Esophagus squamous epithelium (tissue), 5 donors: ENCODE results near the gene RHBDD1. TPM values are rescaled to one million over a fixed set of nuclear protein-coding genes. Genes with fewer than 3 reads are reported as not detected.

ENCODE experiments used
- DNase-seq: peaks from one replicate; lab custom pipeline; 2025; lab: John Stamatoyannopoulos, UW
- H3K27ac ChIP-seq, 4 donors: fragments of 200-600 bp; sonication (generic); one replicate each; pipeline ENCODE4 v1.5.1; 2016 to 2019; ENCODE audit warnings: mild to moderate bottlenecking in 1 of 4
- H3K27me3 ChIP-seq, 4 donors: fragments of 200-600 bp; sonication (generic); 1 replicate in 3 of 4; 2 replicates in 1 of 4; pipeline versions ENCODE4 v1.5.1 to v1.6.0; 2017 to 2021; ENCODE audit warnings: antibody characterized with exemption in 1 of 4
- H3K36me3 ChIP-seq, 3 donors: fragments of 200-600 bp; sonication (generic); one replicate each; pipeline ENCODE4 v1.5.1; 2016 to 2019
- H3K4me1 ChIP-seq, 3 donors: fragments of 200-600 bp; sonication (generic); one replicate each; pipeline ENCODE4 v1.5.1; 2017 to 2019
- H3K4me3 ChIP-seq, 4 donors: fragments of 200-600 bp; sonication (generic); 1 replicate in 3 of 4; 2 replicates in 1 of 4; pipeline ENCODE4 v1.5.1; 2016 to 2019; ENCODE audit warnings: mild to moderate bottlenecking in 2 of 4, moderate library complexity in 1 of 4
- H3K9me3 ChIP-seq, 3 donors: fragments of 200-600 bp; sonication (generic); one replicate each; pipeline ENCODE4 v1.5.1; 2016 to 2019
- CTCF ChIP-seq, 6 experiments: fragments of 450-650 bp in 4 of 6; fragments of 200-600 bp in 2 of 6; sonication (generic) in 2 of 6; IDR thresholded peaks; one replicate each; pipeline ENCODE4 v1.5.1; 2016 to 2019; ENCODE audit warnings: antibody characterized with exemption in 6 of 6, mild to moderate bottlenecking in 4 of 6, moderate library complexity in 4 of 6
- POLR2A ChIP-seq, 4 donors: fragments of 450-650 bp; IDR thresholded peaks; one replicate each; pipeline ENCODE4 v1.6.1; 2017; ENCODE audit warnings: antibody characterized with exemption in 4 of 4, mild to moderate bottlenecking in 4 of 4, moderate library complexity in 3 of 4
- WGBS, 2 donors: methylation state at CpG; one replicate each; pipeline ENCODE4 v1.1.5; 2018; 5-methylcytosine and 5-hydroxymethylcytosine counted together
- intact Hi-C: fragments of 100-400 bp; cut with DNase I; formaldehyde crosslinking; loops from one replicate; pipeline ENCODE4 v1.15.0; 2022
- total RNA-seq, 4 donors: library from RNA; depleted of rRNA; stranded (reverse); fragments of >200 nt; gene quantifications; one replicate each; pipeline ENCODE4 v1.1.0, GENCODE V29; 2016
- donor health status: DM: yes; HTN: yes; CAD: no.

RHBDD1 gene
- total RNA-seq, 4 donors from 2014 or later: 6.8 to 14.4 (median 10.3) TPM

GRCh38 chr2:227007148-227007547, 171.3 kb downstream of the RHBDD1 start:
- WGBS, 2 donors: 72 to 80% methylated on average over 8 to 9 of the region's 9 CpGs
- H3K36me3 ChIP-seq: no peaks in the 10 kb centered on the region
- H3K4me3 ChIP-seq: no peak overlapping the region
- H3K27me3 ChIP-seq: no peaks in the 10 kb centered on the region
- H3K27ac ChIP-seq: no peak overlapping the region
- DNase-seq: no peak
- intact Hi-C loops: no loop called here
- H3K9me3 ChIP-seq: no peaks in the 10 kb centered on the region
- no peaks in the 10 kb centered on the region for H3K4me1 ChIP-seq
- TF ChIP-seq CTCF (IDR thresholded peaks at IDR 0.05): no peak
- no peak for TF ChIP-seq POLR2A (IDR thresholded peaks at IDR 0.05)

- Histone ChIP-seq H3K36me3 (no peaks in the 10 kb centered on the region), H3K27me3 (no peaks in the 10 kb centered on the region), H3K4me3 (no peak overlapping the region), H3K4me1 (no peaks in the 10 kb centered on the region), H3K27ac (no peak overlapping the region), H3K9me3 (no peaks in the 10 kb centered on the region)
- DNase-seq: no peak
- TF ChIP-seq POLR2A (IDR thresholded peaks at IDR 0.05) (no peak), CTCF (IDR thresholded peaks at IDR 0.05) (no peak)
- intact Hi-C loops: no loop called here
- 89 to 93% methylated on average over 12 to 16 of the region's 17 CpGs for WGBS, 2 donors
Observed at GRCh38 chr2:227007940-227008339, 172.1 kb downstream of the RHBDD1 start.

- H3K9me3 ChIP-seq: no peaks in the 10 kb centered on the region
- DNase-seq: no peak
- no peaks in the 10 kb centered on the region for H3K4me1 ChIP-seq
- no peaks in the 10 kb centered on the region for H3K27me3 ChIP-seq
- WGBS, 2 donors: 41 to 45% methylated on average over 3 of the region's 3 CpGs
- no peaks in the 10 kb centered on the region for H3K36me3 ChIP-seq
- H3K4me3 ChIP-seq: no peak overlapping the region
- no peak overlapping the region for H3K27ac ChIP-seq
- intact Hi-C loops: no loop called here
- TF ChIP-seq POLR2A (IDR thresholded peaks at IDR 0.05) (no peak), CTCF (IDR thresholded peaks at IDR 0.05) (no peak)
Observed at GRCh38 chr2:227010433-227010832, 174.6 kb downstream of the RHBDD1 start.

- H3K27me3 ChIP-seq: no peaks in the 10 kb centered on the region
- DNase-seq: no peak
- intact Hi-C loops: no loop called here
- H3K9me3 ChIP-seq: no peaks in the 10 kb centered on the region
- 83 to 84% methylated on average over 6 to 9 of the region's 9 CpGs for WGBS, 2 donors
- H3K4me1 ChIP-seq: no peaks in the 10 kb centered on the region
- TF ChIP-seq CTCF (IDR thresholded peaks at IDR 0.05) (no peak), POLR2A (IDR thresholded peaks at IDR 0.05) (no peak)
- no peaks in the 10 kb centered on the region for H3K36me3 ChIP-seq
- H3K4me3 ChIP-seq: no peak overlapping the region
- no peak overlapping the region for H3K27ac ChIP-seq
Observed at GRCh38 chr2:227013330-227013729, 177.5 kb downstream of the RHBDD1 start.

- TF ChIP-seq CTCF (IDR thresholded peaks at IDR 0.05) (no peak), POLR2A (IDR thresholded peaks at IDR 0.05) (no peak)
- Histone ChIP-seq H3K4me1 (no peaks in the 10 kb centered on the region), H3K9me3 (no peaks in the 10 kb centered on the region), H3K4me3 (no peak overlapping the region), H3K27ac (no peak overlapping the region), H3K36me3 (no peaks in the 10 kb centered on the region), H3K27me3 (no peaks in the 10 kb centered on the region)
- DNase-seq: no peak
- WGBS, 2 donors: 85 to 93% methylated on average over 3 to 5 of the region's 8 CpGs
- intact Hi-C loops: no loop called here
Observed at GRCh38 chr2:227013881-227014280, 178.0 kb downstream of the RHBDD1 start.
